ENCODE data around the gene PXT1. TPM values are rescaled to one million over a fixed set of nuclear protein-coding genes. Genes with fewer than 3 reads are reported as not detected.

Gene PXT1
- total RNA-seq, 1 donor from 2014 or later, result 0.22 TPM

- DNase-seq (ENCODE audit: low spot score), result no peak
- intact Hi-C loops (cut with DNase I), result loop anchor here (5.0 to 10.0 kb wide), 2 partner anchors 234 to 331 kb away; partner anchors contain the start of genes MAPK14 and SLC26A8
Measured at GRCh38 chr6:36355819-36356218, 86.8 kb downstream of the PXT1 start.

DNA sequence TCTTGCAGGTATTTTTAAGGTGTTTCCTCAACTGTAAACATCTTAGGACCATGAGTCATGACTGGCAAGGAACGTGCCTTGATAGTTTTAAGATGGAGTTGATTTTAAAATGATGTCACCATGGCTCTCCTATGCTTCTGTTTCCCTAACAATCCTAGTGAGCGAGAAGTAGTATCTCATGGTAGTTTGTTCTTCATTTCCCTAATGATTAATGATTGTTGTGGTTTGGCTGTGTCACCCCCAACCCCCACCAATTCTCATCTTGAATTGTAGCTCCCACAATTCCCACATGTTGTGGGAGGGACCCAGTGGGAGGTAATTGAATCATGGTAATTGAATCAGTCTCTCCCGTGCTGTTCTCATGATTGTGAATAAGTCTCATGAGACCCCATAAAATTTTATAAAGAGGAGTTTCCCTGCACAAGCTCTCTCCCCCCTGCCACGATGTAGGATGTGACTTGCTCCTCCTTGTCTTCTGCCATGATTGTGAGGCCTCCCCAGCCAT lies 89.2 kb downstream of the PXT1 start:
- DNase-seq (ENCODE audit: low spot score), result no peak
- intact Hi-C loops (cut with DNase I), result loop anchor here (10.0 kb wide), 1 partner anchor 329 kb away; the partner anchor contains the start of genes MAPK14 and SLC26A8

DNA sequence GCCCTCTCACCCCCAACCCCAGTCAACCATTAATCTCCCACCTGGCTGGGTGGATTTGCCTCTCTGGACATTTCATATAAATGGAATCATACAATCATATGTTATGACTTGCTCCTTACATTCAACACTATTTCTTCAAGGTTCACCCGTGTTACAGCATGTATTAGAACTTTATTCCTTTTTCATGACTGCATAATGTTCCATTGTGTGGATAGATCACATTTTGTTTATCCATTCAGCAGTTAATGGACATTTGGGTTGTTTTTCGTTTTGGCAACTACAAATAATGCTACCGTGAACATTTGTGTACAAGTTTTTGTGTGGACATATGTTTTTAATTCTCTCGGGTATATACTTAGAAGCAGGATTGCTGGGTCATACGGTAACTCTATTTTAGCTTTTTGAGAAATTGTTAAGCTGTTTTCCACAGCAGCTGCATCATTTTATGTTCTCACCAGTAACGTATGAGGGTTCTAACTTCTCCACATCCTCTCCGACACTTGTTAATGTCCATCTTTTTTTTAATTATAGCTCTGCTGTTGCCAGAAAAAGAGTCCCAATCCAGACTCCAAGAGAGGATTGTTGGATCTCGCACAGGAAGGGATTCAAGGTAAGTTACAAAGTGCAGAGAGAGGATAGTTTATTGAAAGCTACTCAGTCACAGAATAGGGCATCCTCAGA lies 90.0 kb downstream of the PXT1 start:
- intact Hi-C loops (cut with DNase I), result loop anchor here (10.0 kb wide), 1 partner anchor 328 kb away; the partner anchor contains the start of genes MAPK14 and SLC26A8
- DNase-seq (ENCODE audit: low spot score), result no peak

- DNase-seq (ENCODE audit: low spot score), result no peak
- intact Hi-C loops (cut with DNase I), result loop anchor here (10.0 kb wide), 1 partner anchor 326 kb away; the partner anchor contains the start of genes MAPK14 and SLC26A8
Measured at GRCh38 chr6:36350681-36351571, 91.7 kb downstream of the PXT1 start.

GRCh38 chr6:36350082-36350481 lies 92.6 kb downstream of the PXT1 start:
- no peak for DNase-seq (ENCODE audit: low spot score)
- intact Hi-C loops (cut with DNase I), result loop anchor here (10.0 kb wide), 1 partner anchor 325 kb away; the partner anchor contains the start of genes MAPK14 and SLC26A8

- intact Hi-C loops (cut with DNase I), result no loop called here
- peak; percentile 5 for DNase-seq (ENCODE audit: low spot score)
Measured at GRCh38 chr6:36349240-36349639, 93.4 kb downstream of the PXT1 start.

DNA sequence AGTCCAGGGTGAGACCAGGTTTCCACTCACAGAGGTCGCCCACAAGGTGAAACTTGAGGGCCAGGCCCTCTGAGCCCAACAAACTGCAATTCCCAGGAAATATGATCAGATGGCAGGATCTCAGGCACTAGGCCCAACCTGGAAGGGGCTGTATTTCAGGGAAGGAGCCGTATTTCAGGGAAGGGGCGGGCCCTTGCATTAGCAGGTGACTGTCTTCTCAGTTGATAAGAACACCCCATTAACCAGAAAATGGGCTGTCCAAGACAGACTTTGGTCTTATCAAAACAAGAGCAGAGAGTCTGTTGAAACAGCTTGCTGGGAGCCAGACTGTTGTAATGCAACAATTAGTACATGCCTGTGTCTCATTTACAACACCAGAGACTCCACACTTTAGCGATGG lies 95.0 kb downstream of the PXT1 start:
- intact Hi-C loops (cut with DNase I), result no loop called here
- no peak for DNase-seq (ENCODE audit: low spot score)

DNA sequence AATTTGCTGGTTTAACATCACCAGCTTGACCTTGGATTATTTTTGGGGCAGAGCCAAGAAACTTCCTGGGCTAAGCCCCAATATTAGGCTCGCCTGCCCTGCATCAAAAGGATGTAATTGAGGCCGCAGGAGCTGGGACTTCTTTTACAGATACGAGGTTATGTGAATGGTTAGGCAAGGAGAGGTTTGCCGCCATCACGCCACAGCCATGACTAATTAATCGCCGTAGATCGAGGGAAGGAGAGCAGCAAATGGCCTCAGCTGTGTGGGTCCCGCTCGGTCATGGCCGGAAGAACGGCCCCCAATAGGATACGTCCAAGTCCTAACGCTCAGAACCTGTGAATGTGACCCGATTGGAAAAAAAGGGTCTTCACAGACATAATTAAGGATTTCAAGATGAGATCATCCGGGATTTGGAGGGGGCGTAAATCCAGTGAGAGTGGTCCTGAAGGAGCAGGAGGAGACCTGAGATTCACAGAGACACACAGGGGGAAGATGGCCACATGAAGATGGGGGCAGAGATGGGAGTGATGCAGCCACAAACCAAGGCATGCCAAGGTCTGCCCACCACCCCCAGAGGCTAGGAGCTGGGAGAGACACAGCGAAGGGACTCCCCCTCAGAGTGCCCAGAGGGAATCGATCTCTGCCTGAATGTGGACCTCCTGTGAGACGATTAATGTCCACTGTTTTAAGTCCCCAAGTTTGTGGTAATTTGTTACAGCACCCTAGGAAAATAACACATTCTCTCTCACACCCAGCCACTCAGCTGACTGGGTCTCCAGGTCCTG lies 96.0 kb downstream of the PXT1 start:
- intact Hi-C loops (cut with DNase I), result no loop called here

GRCh38 chr6:36345681-36346466 lies 96.8 kb downstream of the PXT1 start:
- intact Hi-C loops (cut with DNase I), result no loop called here
- DNase-seq (ENCODE audit: low spot score), result no peak

More for the DNA sequence above, 96.0 kb downstream of the PXT1 start:
- no peak for DNase-seq (ENCODE audit: low spot score)

- intact Hi-C loops (cut with DNase I), result loop anchor here (5.0 kb wide), 1 partner anchor 41 kb away; no protein-coding TSS in a partner anchor
- no peak for DNase-seq (ENCODE audit: low spot score)
Measured at GRCh38 chr6:36343109-36343680, 99.5 kb downstream of the PXT1 start.

- peak; percentile 91 for DNase-seq (ENCODE audit: low spot score)
- intact Hi-C loops (cut with DNase I), result loop anchor here (5.0 kb wide), 1 partner anchor 39 kb away; no protein-coding TSS in a partner anchor
Measured at GRCh38 chr6:36340618-36341454, 101.8 kb downstream of the PXT1 start.

Other genes starting within 250 kb of the PXT1 start
- 19.6 TPM for gene BRPF3, start 246.1 kb downstream of the PXT1 start, total RNA-seq
- gene PNPLA1, start 172.8 kb downstream of the PXT1 start, total RNA-seq, result not detected
- gene BNIP5, start 106.0 kb downstream of the PXT1 start, total RNA-seq, result not detected
- gene ETV7, start 55.2 kb downstream of the PXT1 start, total RNA-seq, result 0.13 TPM
- gene KCTD20, start 146 bp upstream of the PXT1 start, total RNA-seq, result 29.6 TPM
- gene STK38, start 104.6 kb upstream of the PXT1 start, total RNA-seq, result 31.6 TPM
- 148 TPM for gene SRSF3, start 151.5 kb upstream of the PXT1 start, total RNA-seq
- 113 TPM for gene CDKN1A, start 235.9 kb upstream of the PXT1 start, total RNA-seq

Data from cardiac septum (tissue), 1 donor.